HCT116 (cell line): ENCODE results near the gene RAPH1.

Source experiments
- ATF3 ChIP-seq: IDR thresholded peaks from 2 replicates; pipeline ENCODE4 v1.6.1; 2012
- CTCF ChIP-seq, 3 experiments: fragments of 200-600 bp in 1 of 3; sonication (generic) in 1 of 3; IDR thresholded peaks in 2 of 3; conservative IDR thresholded peaks in 1 of 3; 2 replicates each; pipeline ENCODE4 v1.5.1; 2012 to 2017; ENCODE audit warnings: low read depth in 2 of 3, low read length in 2 of 3, antibody characterized with exemption in 1 of 3, borderline replicate concordance in 1 of 3, control low read depth in 1 of 3, mild to moderate bottlenecking in 1 of 3, mixed read lengths in 1 of 3, mixed run types in 1 of 3, moderate library complexity in 1 of 3; ENCODE audit not compliant: insufficient read depth in 1 of 3
- EZH2 ChIP-seq: fragments of 200-600 bp; sonication (generic); IDR thresholded peaks from 2 replicates; pipeline ENCODE4 v1.6.1; 2017; ENCODE audit warnings: antibody characterized with exemption, mixed run types
- FOSL1 ChIP-seq: IDR thresholded peaks from 2 replicates; pipeline ENCODE4 v1.6.1; 2012; ENCODE audit warnings: low read depth
- POLR2AphosphoS5 ChIP-seq: IDR thresholded peaks from 2 replicates; pipeline ENCODE4 v1.6.1; 2011; ENCODE audit warnings: mild to moderate bottlenecking, low read depth, low read length, moderate library complexity
- RAD21 ChIP-seq: IDR thresholded peaks from 2 replicates; pipeline ENCODE4 v1.6.1; 2012; ENCODE audit warnings: low read depth, mild to moderate bottlenecking
- REST ChIP-seq: IDR thresholded peaks from 2 replicates; pipeline ENCODE4 v1.6.1; 2012; ENCODE audit warnings: low read depth
- YY1 ChIP-seq: IDR thresholded peaks from 2 replicates; pipeline ENCODE4 v1.6.1; 2011; ENCODE audit warnings: low read length, low read depth, moderate library complexity, mild to moderate bottlenecking; ENCODE audit not compliant: insufficient replicate concordance; ENCODE audit errors: extremely low read depth
- ZBTB33 ChIP-seq: IDR thresholded peaks from 2 replicates; pipeline ENCODE4 v1.6.1; 2011; ENCODE audit warnings: mild to moderate bottlenecking, low read length, moderate library complexity; ENCODE audit not compliant: insufficient replicate concordance; ENCODE audit errors: extremely low read depth

GRCh38 chr2:203462308-203462707 lies 72.8 kb downstream of the RAPH1 start:
- no peak for TF ChIP-seq ATF3
- no peak for TF ChIP-seq FOSL1
- TF ChIP-seq CTCF (IDR thresholded peaks at IDR 0.05 in 2 of 3, conservative IDR thresholded peaks at IDR 0.05 in 1 of 3; ENCODE audit: borderline replicate concordance in 1 of 3, insufficient read depth in 1 of 3, low read depth in 2 of 3, low read length in 2 of 3), result no peak
- no peak for TF ChIP-seq RAD21
- TF ChIP-seq EZH2, result no peak
- TF ChIP-seq POLR2AphosphoS5, result no peak
- TF ChIP-seq ZBTB33, result no peak
- no peak for TF ChIP-seq REST
- TF ChIP-seq YY1, result no peak
